Neuronal stem cell (in vitro differentiated cells): Measurements from ENCODE around the gene ETFRF1.

Experiments
- DNase-seq: peaks from one replicate; pipeline ENCODE4 v3.0.0-alpha.2; 2013; ENCODE audit warnings: low spot score
- H2AFZ ChIP-seq: one replicate; pipeline ENCODE4 v1.6.1; 2013; ENCODE audit warnings: mild to moderate bottlenecking, low read length, inconsistent platforms
- H2AK5ac ChIP-seq: 2 replicates; pipeline ENCODE4 v1.6.1; 2013; ENCODE audit warnings: low read depth, mild to moderate bottlenecking, inconsistent platforms, low read length, moderate library complexity, mixed read lengths
- H2BK120ac ChIP-seq: 2 replicates; pipeline ENCODE4 v1.6.1; 2013; ENCODE audit warnings: low read depth, mild to moderate bottlenecking, inconsistent platforms, low read length, moderate library complexity, mixed read lengths
- H2BK12ac ChIP-seq: one replicate; pipeline ENCODE4 v1.6.1; 2013; ENCODE audit warnings: low read length, inconsistent platforms
- H2BK15ac ChIP-seq: 2 replicates; pipeline ENCODE4 v1.6.1; 2013; ENCODE audit warnings: mild to moderate bottlenecking, low read length, inconsistent platforms, mixed read lengths
- H2BK5ac ChIP-seq: one replicate; pipeline ENCODE4 v1.6.1; 2013; ENCODE audit warnings: inconsistent platforms, mild to moderate bottlenecking, low read length, moderate library complexity
- H3K14ac ChIP-seq: one replicate; pipeline ENCODE4 v1.6.1; 2013; ENCODE audit warnings: low read length, inconsistent platforms
- H3K18ac ChIP-seq: 2 replicates; pipeline ENCODE4 v1.6.1; 2013; ENCODE audit warnings: low read length, inconsistent platforms
- H3K23ac ChIP-seq: 2 replicates; pipeline ENCODE4 v1.6.1; 2013; ENCODE audit warnings: low read depth, mild to moderate bottlenecking, mixed read lengths, low read length, inconsistent platforms; ENCODE audit not compliant: poor library complexity
- H3K27ac ChIP-seq: replicated peaks from 3 replicates; pipeline ENCODE4 v1.5.1; 2013; ENCODE audit warnings: low read length, inconsistent platforms
- H3K27me3 ChIP-seq, 3 experiments: 2 replicates each; pipeline ENCODE4 v1.6.1; 2013; ENCODE audit warnings: low read length in 3 of 3, mild to moderate bottlenecking in 2 of 3, inconsistent platforms in 1 of 3, low read depth in 1 of 3, mixed read lengths in 1 of 3, moderate library complexity in 1 of 3; ENCODE audit not compliant: control insufficient read depth in 3 of 3, insufficient read depth in 3 of 3
- H3K36me3 ChIP-seq, 2 donors: replicated peaks in 1 of 2; 2 replicates each; pipeline ENCODE4 v1.6.1; 2013; ENCODE audit warnings: low read length in 2 of 2; ENCODE audit not compliant: control insufficient read depth in 2 of 2, insufficient read depth in 2 of 2
- H3K4ac ChIP-seq: 2 replicates; pipeline ENCODE4 v1.6.1; 2013; ENCODE audit warnings: inconsistent platforms, mild to moderate bottlenecking, low read length, moderate library complexity
- H3K4me1 ChIP-seq, 2 donors: 1 replicate in 1 of 2; 2 replicates in 1 of 2; pipeline ENCODE4 v1.6.1; 2013; ENCODE audit warnings: low read length in 2 of 2, low read depth in 1 of 2; ENCODE audit not compliant: control insufficient read depth in 2 of 2, insufficient read depth in 1 of 2
- H3K4me2 ChIP-seq: one replicate; pipeline ENCODE4 v1.6.1; 2013; ENCODE audit warnings: mild to moderate bottlenecking, low read length, inconsistent platforms; ENCODE audit not compliant: insufficient read depth, poor library complexity, severe bottlenecking
- H3K4me3 ChIP-seq, 2 donors: 2 replicates each; pipeline ENCODE4 v1.5.1; 2013; ENCODE audit warnings: low read length in 2 of 2, mild to moderate bottlenecking in 2 of 2, inconsistent platforms in 1 of 2, moderate library complexity in 1 of 2
- H3K79me1 ChIP-seq: one replicate; pipeline ENCODE4 v1.6.1; 2013; ENCODE audit warnings: low read depth, mild to moderate bottlenecking, inconsistent platforms, low read length, moderate library complexity
- H3K9ac ChIP-seq: one replicate; pipeline ENCODE4 v1.6.1; 2013; ENCODE audit warnings: mild to moderate bottlenecking, low read depth, low read length, inconsistent platforms; ENCODE audit not compliant: poor library complexity
- H3K9me3 ChIP-seq, 2 donors: replicated peaks in 1 of 2; 2 replicates each; pipeline versions ENCODE3 to v1.6.1; 2013; ENCODE audit warnings: low read length in 2 of 2, mild to moderate bottlenecking in 2 of 2, inconsistent platforms in 1 of 2, low read depth in 1 of 2, mixed read lengths in 1 of 2, moderate library complexity in 1 of 2; ENCODE audit not compliant: control insufficient read depth in 2 of 2, insufficient read depth in 1 of 2
- H4K8ac ChIP-seq: one replicate; pipeline ENCODE4 v1.6.1; 2013; ENCODE audit warnings: low read depth, mild to moderate bottlenecking, inconsistent platforms, low read length, moderate library complexity
- H4K91ac ChIP-seq: one replicate; pipeline ENCODE4 v1.6.1; 2013; ENCODE audit warnings: low read length, low read depth, mild to moderate bottlenecking, inconsistent platforms; ENCODE audit not compliant: poor library complexity
- WGBS, 2 donors: extraction: QIAGEN DNeasy Blood & Tissue Kit; methylation state at CpG; one replicate each; pipeline ENCODE4 v1.1.7; 2013; ENCODE audit warnings: missing lambda C conversion rate in 2 of 2, mixed read lengths in 1 of 2; ENCODE audit not compliant: insufficient read length in 2 of 2, insufficient replicate concordance in 1 of 2; ENCODE audit errors: extremely low coverage in 2 of 2; 5-methylcytosine and 5-hydroxymethylcytosine counted together

The ETFRF1 gene

DNA sequence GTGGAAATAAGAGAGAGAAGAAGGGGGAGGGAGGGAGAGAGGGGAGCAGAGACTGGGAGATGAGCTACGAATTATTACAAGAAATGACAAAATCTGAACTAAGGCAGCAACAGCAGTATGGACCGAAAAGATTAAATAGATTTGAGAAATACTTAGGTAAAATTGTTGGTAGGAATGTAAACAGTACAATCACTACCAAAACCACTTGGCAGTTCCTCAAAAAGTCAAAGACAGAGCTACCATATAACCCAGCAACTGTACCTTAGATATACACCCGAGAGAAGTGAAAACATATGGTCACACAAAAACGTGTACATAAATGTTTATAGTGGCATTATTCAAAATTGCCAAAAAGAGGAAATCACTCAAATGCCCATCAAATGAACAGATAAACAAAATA, 41.6 kb downstream of the ETFRF1 start:
- H3K27ac ChIP-seq, result no peak overlapping the region
- peaks cover 3 to 45% of the 10 kb centered on the region in 2 donors for H3K36me3 ChIP-seq
- H2BK12ac ChIP-seq, result no peak overlapping the region
- WGBS, 2 donors, result no CpG with 5 or more reads among the region's 4 CpGs
- H3K4me2 ChIP-seq, result no peak overlapping the region
- no peak overlapping the region for H3K18ac ChIP-seq
- H4K8ac ChIP-seq, result no peak overlapping the region
- no peak overlapping the region for H3K14ac ChIP-seq
- no peak overlapping the region for H3K4me3 ChIP-seq
- H4K91ac ChIP-seq, result no peak overlapping the region
- H3K4ac ChIP-seq, result no peak overlapping the region
- no peaks in the 10 kb centered on the region for H3K79me1 ChIP-seq
- H3K9me3 ChIP-seq, result no peaks in the 10 kb centered on the region
- H2AK5ac ChIP-seq, result no peak overlapping the region
- H2BK120ac ChIP-seq, result no peak overlapping the region
- H3K4me1 ChIP-seq, result no peaks in the 10 kb centered on the region
- H3K23ac ChIP-seq, result no peak overlapping the region
- DNase-seq, result no peak
- H3K27me3 ChIP-seq, result no peaks in the 10 kb centered on the region
- no peak overlapping the region for H2BK15ac ChIP-seq
- no peak overlapping the region for H3K9ac ChIP-seq
- H2BK5ac ChIP-seq, result no peak overlapping the region
- H2AFZ ChIP-seq, result no peak overlapping the region

DNA sequence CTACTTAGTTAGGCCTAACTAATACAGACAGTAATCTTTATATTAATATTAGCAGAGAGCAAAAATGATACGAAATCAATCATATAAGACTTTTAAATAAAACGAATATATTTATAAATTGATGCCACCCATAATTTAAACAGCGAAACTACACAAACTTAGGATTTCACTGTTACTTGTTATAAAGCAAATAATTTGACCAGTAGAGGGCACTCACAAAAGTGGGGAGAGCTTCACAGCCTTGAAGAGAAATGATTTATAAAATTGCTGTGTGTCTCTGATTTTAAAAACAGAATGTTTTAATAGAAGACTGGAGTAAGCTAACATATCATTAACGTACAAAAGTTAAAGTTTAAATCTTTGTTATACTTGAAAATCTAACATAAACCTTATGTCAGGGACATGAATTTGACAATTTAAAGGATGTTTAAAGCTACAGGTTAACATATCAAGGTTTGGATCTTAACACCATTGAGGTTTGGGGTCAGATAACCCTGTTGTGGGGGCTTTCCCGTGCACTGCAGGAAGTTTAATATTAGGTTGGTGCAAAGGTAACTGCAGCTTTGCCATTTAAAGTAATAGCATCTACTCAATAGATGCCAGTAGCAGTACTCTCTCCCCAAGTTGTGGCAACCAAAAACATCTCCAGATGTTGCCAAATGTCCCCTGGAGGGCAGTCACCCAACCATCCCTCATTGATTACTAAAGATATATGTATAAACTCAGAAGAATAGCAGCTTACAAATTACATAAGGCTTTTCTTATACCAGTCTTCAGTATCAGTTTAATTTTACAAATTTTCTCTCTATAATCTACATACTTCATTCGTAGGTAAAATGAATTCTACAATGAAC, 46.4 kb downstream of the ETFRF1 start:
- Histone ChIP-seq H3K9ac (no peak overlapping the region), H4K8ac (no peak overlapping the region), H3K14ac (no peak overlapping the region), H3K27ac (no peak overlapping the region), H2BK5ac (no peak overlapping the region), H4K91ac (no peak overlapping the region), H2AK5ac (no peak overlapping the region), H3K79me1 (no peaks in the 10 kb centered on the region), H3K4ac (no peak overlapping the region), H3K4me1 (no peaks in the 10 kb centered on the region), H2BK12ac (no peak overlapping the region), H3K4me2 (no peak overlapping the region), H2AFZ (no peak overlapping the region), H3K23ac (no peak overlapping the region), H2BK120ac (no peak overlapping the region), H3K27me3 (no peaks in the 10 kb centered on the region), H3K36me3 (peaks cover 2 to 42% of the 10 kb centered on the region in 2 donors), H3K9me3 (no peaks in the 10 kb centered on the region), H3K18ac (no peak overlapping the region), H2BK15ac (no peak overlapping the region), H3K4me3 (no peak overlapping the region)
- no peak for DNase-seq
- WGBS, 2 donors, result no CpG with 5 or more reads among the region's 6 CpGs

DNA sequence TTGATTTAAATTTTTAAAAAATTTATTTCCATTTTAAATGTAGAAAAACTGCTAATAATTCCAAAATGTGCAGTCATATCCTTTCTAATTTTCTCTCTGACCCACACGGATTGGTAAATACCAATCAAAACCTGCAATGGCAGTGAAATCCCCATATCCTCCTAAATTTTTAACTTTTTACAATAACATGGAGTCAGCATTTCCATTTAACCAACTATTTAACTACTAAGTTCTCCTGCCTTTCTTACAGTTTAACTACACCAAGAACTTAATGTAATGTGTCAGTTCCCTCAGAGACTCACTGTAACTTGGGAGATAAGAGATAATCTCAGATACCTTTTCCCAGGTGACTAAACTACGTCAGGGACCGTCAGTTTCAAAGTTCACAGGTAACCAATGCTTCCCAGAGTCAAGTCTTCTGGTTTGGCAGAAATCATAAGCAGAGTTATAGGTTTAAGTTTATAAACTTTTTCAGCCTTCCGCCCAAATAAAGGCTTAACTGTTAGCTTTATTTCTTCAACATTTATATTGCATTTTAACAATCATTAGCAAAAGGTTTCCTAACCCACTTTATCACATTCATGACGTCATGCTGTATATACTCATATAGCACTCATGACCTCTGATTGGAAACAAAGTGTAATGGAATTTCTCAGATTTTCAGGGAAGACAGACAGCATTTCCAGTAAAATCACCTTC, 48.1 kb downstream of the ETFRF1 start:
- no peaks in the 10 kb centered on the region for H3K9me3 ChIP-seq
- H3K9ac ChIP-seq, result no peak overlapping the region
- H3K4ac ChIP-seq, result no peak overlapping the region
- no peak overlapping the region for H2BK12ac ChIP-seq
- H4K91ac ChIP-seq, result no peak overlapping the region
- no peak overlapping the region for H2AFZ ChIP-seq
- no peak overlapping the region for H2BK5ac ChIP-seq
- no peak for DNase-seq
- H3K27me3 ChIP-seq, result no peaks in the 10 kb centered on the region
- H3K36me3 ChIP-seq, result peaks cover 0 to 32% of the 10 kb centered on the region in 2 donors
- no peak overlapping the region for H2BK120ac ChIP-seq
- H2AK5ac ChIP-seq, result no peak overlapping the region
- H3K14ac ChIP-seq, result no peak overlapping the region
- H3K79me1 ChIP-seq, result no peaks in the 10 kb centered on the region
- no peak overlapping the region for H2BK15ac ChIP-seq
- no peak overlapping the region for H3K4me3 ChIP-seq
- no peak overlapping the region for H3K27ac ChIP-seq
- H3K4me1 ChIP-seq, result no peaks in the 10 kb centered on the region
- WGBS, 2 donors, result no CpG with 5 or more reads among the region's 5 CpGs
- H3K4me2 ChIP-seq, result no peak overlapping the region
- H3K18ac ChIP-seq, result no peak overlapping the region
- no peak overlapping the region for H3K23ac ChIP-seq
- H4K8ac ChIP-seq, result no peak overlapping the region

DNA sequence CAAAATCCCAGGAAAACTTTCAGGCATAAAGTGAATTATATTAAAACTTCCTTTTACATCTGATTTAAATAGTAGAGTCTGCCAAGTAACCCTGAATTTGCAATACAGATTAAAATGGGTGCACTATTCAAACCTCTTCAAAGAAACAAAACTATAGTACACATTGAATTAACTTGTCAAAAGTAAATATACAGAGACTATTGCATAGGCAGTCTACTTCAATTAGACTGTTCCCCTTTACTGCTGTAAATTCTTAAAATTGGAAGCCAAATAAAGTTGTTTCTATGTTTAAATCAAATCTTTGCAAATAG, 48.6 kb downstream of the ETFRF1 start:
- Histone ChIP-seq H2AK5ac (no peak overlapping the region), H3K4me3 (no peak overlapping the region), H2BK120ac (no peak overlapping the region), H2BK12ac (no peak overlapping the region), H2BK5ac (no peak overlapping the region), H3K4me1 (no peaks in the 10 kb centered on the region), H3K9me3 (no peaks in the 10 kb centered on the region), H3K27ac (no peak overlapping the region), H3K9ac (no peak overlapping the region), H3K36me3 (peaks cover 0 to 31% of the 10 kb centered on the region in 2 donors), H3K79me1 (no peaks in the 10 kb centered on the region), H3K4me2 (no peak overlapping the region), H2BK15ac (no peak overlapping the region), H4K91ac (no peak overlapping the region), H2AFZ (no peak overlapping the region), H3K27me3 (no peaks in the 10 kb centered on the region), H3K4ac (no peak overlapping the region), H3K23ac (no peak overlapping the region), H3K14ac (no peak overlapping the region), H3K18ac (no peak overlapping the region), H4K8ac (no peak overlapping the region)
- no peak for DNase-seq
